K562 (cell line): ENCODE data around the gene RARRES1.

ENCODE experiments used
- CBX3 ChIP-seq, 2 experiments: IDR thresholded peaks; 1 replicate in 1 of 2; 2 replicates in 1 of 2; pipeline ENCODE4 v1.6.1; 2012; ENCODE audit warnings: inconsistent platforms in 2 of 2, low read length in 2 of 2, borderline replicate concordance in 1 of 2, control low read depth in 1 of 2
- ELF4 ChIP-seq: fragments of 450-650 bp; formaldehyde crosslinking; IDR thresholded peaks from 2 replicates; pipeline ENCODE4 v1.4.0; 2022; ENCODE audit warnings: missing genetic modification characterization
- EZH2 ChIP-seq: IDR thresholded peaks from 2 replicates; pipeline ENCODE4 v1.6.1; 2012; ENCODE audit warnings: low read depth, mild to moderate bottlenecking, inconsistent platforms, low read length, borderline replicate concordance
- MYNN ChIP-seq, 2 experiments: sonication (generic); formaldehyde crosslinking in 1 of 2; IDR thresholded peaks; 2 replicates each; pipeline versions ENCODE4 v1.5.0 to v1.6.1; 2016 to 2020; ENCODE audit warnings: antibody characterized with exemption in 1 of 2, missing genetic modification reagents in 1 of 2
- NR2F6 ChIP-seq: fragments of 450-650 bp; formaldehyde crosslinking; IDR thresholded peaks from 2 replicates; pipeline ENCODE4 v1.4.0; 2020; ENCODE audit warnings: mild to moderate bottlenecking
- POLR2A ChIP-seq: fragments of 450-650 bp; conservative IDR thresholded peaks from 2 replicates; pipeline ENCODE4 v1.6.1; 2016
- POLR2AphosphoS2 ChIP-seq: IDR thresholded peaks from 2 replicates; pipeline ENCODE4 v1.6.1; 2012; ENCODE audit warnings: low read length, improper control_type of control experiment
- POLR2AphosphoS5 ChIP-seq: IDR thresholded peaks from 2 replicates; pipeline ENCODE4 v1.6.1; 2011; ENCODE audit warnings: mild to moderate bottlenecking, low read depth, low read length, moderate library complexity; ENCODE audit not compliant: control insufficient read depth, insufficient read depth
- RAD21 ChIP-seq, 2 experiments: fragments of 250-450 bp in 1 of 2; fragments of 450-650 bp in 1 of 2; sonication (Bioruptor Pico) in 1 of 2; formaldehyde crosslinking in 1 of 2; IDR thresholded peaks in 1 of 2; conservative IDR thresholded peaks in 1 of 2; 2 replicates each; pipeline versions ENCODE4 v1.4.0 to v1.8.0; 2020 to 2022; ENCODE audit warnings: mild to moderate bottlenecking in 2 of 2, moderate library complexity in 1 of 2
- ZEB2 ChIP-seq: fragments of 450-650 bp; IDR thresholded peaks from 2 replicates; pipeline ENCODE4 v1.6.1; 2016
- ZNF274 ChIP-seq: IDR thresholded peaks from 2 replicates; pipeline ENCODE4 v1.6.1; 2011; ENCODE audit warnings: low read depth, mild to moderate bottlenecking, low read length, moderate library complexity, borderline replicate concordance
- TF ChIP-seq, protein P1 (sequence below): fragments of 150-350 bp; IDR thresholded peaks from 2 replicates; pipeline ENCODE4 v1.6.1; 2014; ENCODE audit warnings: low read depth, mild to moderate bottlenecking, low read length, borderline replicate concordance
- TF ChIP-seq, protein P2 (sequence below), 3 experiments: IDR thresholded peaks in 2 of 3; conservative IDR thresholded peaks in 1 of 3; 2 replicates each; pipeline ENCODE4 v1.5.1; 2011 to 2012; ENCODE audit warnings: low read length in 3 of 3, mild to moderate bottlenecking in 3 of 3, control low read depth in 2 of 3, improper control_type of control experiment in 1 of 3, inconsistent platforms in 1 of 3, low read depth in 1 of 3, mixed read lengths in 1 of 3, moderate library complexity in 1 of 3; ENCODE audit not compliant: insufficient read depth in 2 of 3
- TF ChIP-seq, protein P3 (sequence below): fragments of 450-650 bp; IDR thresholded peaks from 2 replicates; pipeline ENCODE4 v1.6.1; 2018; ENCODE audit not compliant: partially characterized antibody

GRCh38 chr3:158709666-158710083 lies 22.6 kb downstream of the RARRES1 start:
- no peak for TF ChIP-seq POLR2A
- no peak for TF ChIP-seq ZNF274
- no peak for TF ChIP-seq EZH2
- TF ChIP-seq, protein P1, sequence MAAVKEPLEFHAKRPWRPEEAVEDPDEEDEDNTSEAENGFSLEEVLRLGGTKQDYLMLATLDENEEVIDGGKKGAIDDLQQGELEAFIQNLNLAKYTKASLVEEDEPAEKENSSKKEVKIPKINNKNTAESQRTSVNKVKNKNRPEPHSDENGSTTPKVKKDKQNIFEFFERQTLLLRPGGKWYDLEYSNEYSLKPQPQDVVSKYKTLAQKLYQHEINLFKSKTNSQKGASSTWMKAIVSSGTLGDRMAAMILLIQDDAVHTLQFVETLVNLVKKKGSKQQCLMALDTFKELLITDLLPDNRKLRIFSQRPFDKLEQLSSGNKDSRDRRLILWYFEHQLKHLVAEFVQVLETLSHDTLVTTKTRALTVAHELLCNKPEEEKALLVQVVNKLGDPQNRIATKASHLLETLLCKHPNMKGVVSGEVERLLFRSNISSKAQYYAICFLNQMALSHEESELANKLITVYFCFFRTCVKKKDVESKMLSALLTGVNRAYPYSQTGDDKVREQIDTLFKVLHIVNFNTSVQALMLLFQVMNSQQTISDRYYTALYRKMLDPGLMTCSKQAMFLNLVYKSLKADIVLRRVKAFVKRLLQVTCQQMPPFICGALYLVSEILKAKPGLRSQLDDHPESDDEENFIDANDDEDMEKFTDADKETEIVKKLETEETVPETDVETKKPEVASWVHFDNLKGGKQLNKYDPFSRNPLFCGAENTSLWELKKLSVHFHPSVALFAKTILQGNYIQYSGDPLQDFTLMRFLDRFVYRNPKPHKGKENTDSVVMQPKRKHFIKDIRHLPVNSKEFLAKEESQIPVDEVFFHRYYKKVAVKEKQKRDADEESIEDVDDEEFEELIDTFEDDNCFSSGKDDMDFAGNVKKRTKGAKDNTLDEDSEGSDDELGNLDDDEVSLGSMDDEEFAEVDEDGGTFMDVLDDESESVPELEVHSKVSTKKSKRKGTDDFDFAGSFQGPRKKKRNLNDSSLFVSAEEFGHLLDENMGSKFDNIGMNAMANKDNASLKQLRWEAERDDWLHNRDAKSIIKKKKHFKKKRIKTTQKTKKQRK, result no peak
- TF ChIP-seq ELF4 (CRISPR knock-in tag), result no peak
- TF ChIP-seq, protein P2, sequence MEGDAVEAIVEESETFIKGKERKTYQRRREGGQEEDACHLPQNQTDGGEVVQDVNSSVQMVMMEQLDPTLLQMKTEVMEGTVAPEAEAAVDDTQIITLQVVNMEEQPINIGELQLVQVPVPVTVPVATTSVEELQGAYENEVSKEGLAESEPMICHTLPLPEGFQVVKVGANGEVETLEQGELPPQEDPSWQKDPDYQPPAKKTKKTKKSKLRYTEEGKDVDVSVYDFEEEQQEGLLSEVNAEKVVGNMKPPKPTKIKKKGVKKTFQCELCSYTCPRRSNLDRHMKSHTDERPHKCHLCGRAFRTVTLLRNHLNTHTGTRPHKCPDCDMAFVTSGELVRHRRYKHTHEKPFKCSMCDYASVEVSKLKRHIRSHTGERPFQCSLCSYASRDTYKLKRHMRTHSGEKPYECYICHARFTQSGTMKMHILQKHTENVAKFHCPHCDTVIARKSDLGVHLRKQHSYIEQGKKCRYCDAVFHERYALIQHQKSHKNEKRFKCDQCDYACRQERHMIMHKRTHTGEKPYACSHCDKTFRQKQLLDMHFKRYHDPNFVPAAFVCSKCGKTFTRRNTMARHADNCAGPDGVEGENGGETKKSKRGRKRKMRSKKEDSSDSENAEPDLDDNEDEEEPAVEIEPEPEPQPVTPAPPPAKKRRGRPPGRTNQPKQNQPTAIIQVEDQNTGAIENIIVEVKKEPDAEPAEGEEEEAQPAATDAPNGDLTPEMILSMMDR (IDR thresholded peaks at IDR 0.05 in 2 of 3, conservative IDR thresholded peaks at IDR 0.05 in 1 of 3; ENCODE audit: insufficient read depth in 2 of 3, low read depth in 1 of 3, low read length in 3 of 3), result no peak
- TF ChIP-seq NR2F6, result no peak
- no peak for TF ChIP-seq POLR2AphosphoS5
- TF ChIP-seq, protein P3, sequence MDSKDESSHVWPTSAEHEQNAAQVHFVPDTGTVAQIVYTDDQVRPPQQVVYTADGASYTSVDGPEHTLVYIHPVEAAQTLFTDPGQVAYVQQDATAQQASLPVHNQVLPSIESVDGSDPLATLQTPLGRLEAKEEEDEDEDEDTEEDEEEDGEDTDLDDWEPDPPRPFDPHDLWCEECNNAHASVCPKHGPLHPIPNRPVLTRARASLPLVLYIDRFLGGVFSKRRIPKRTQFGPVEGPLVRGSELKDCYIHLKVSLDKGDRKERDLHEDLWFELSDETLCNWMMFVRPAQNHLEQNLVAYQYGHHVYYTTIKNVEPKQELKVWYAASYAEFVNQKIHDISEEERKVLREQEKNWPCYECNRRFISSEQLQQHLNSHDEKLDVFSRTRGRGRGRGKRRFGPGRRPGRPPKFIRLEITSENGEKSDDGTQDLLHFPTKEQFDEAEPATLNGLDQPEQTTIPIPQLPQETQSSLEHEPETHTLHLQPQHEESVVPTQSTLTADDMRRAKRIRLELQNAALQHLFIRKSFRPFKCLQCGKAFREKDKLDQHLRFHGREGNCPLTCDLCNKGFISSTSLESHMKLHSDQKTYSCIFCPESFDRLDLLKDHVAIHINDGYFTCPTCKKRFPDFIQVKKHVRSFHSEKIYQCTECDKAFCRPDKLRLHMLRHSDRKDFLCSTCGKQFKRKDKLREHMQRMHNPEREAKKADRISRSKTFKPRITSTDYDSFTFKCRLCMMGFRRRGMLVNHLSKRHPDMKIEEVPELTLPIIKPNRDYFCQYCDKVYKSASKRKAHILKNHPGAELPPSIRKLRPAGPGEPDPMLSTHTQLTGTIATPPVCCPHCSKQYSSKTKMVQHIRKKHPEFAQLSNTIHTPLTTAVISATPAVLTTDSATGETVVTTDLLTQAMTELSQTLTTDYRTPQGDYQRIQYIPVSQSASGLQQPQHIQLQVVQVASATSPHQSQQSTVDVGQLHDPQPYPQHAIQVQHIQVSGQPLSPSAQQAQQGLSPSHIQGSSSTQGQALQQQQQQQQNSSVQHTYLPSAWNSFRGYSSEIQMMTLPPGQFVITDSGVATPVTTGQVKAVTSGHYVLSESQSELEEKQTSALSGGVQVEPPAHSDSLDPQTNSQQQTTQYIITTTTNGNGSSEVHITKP, result no peak
- no peak for TF ChIP-seq MYNN (IDR thresholded peaks at IDR 0.05)
- no peak for TF ChIP-seq MYNN (CRISPR knock-in tag; IDR thresholded peaks at IDR 0.05)
- TF ChIP-seq CBX3 (IDR thresholded peaks at IDR 0.05; ENCODE audit: borderline replicate concordance in 1 of 2, low read length in 2 of 2), result no peak
- TF ChIP-seq ZEB2, result no peak
- TF ChIP-seq POLR2AphosphoS2, result no peak
- TF ChIP-seq RAD21 (CRISPR knock-in tag; conservative IDR thresholded peaks at IDR 0.05 in 1 of 2, IDR thresholded peaks at IDR 0.05 in 1 of 2), result no peak
